Measurements from ENCODE around the gene RANBP3.
A peak's percentile ranks its signal among the peaks of the same experiment; 100 is the strongest.
"Not testable (repeated sequence)": the region's sequence is repeated elsewhere in the genome, so short reads cannot be mapped to it uniquely, and the experiment has no call there.

RANBP3 gene

DNA sequence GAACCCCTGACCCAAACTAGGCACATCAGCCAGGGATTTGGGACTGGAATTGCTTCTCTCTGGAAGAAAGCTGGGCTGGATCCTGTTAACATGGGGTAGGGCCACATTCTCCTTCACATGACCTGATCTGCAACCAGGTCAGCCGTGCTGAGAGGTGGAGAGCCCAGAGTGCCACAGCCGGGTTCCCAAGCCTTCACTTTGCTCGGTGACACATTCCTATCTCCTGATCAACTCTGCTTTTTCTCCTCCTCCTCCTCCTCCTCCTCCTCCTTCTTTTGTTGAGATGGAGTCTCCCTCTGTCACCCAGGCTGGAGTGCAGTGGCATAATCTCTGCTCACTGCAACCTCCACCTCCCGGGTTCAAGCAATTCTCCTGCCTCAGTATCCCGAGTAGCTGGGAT lies 7.9 kb upstream of the RANBP3 start:
- not testable (repeated sequence) for DNase-seq

DNA sequence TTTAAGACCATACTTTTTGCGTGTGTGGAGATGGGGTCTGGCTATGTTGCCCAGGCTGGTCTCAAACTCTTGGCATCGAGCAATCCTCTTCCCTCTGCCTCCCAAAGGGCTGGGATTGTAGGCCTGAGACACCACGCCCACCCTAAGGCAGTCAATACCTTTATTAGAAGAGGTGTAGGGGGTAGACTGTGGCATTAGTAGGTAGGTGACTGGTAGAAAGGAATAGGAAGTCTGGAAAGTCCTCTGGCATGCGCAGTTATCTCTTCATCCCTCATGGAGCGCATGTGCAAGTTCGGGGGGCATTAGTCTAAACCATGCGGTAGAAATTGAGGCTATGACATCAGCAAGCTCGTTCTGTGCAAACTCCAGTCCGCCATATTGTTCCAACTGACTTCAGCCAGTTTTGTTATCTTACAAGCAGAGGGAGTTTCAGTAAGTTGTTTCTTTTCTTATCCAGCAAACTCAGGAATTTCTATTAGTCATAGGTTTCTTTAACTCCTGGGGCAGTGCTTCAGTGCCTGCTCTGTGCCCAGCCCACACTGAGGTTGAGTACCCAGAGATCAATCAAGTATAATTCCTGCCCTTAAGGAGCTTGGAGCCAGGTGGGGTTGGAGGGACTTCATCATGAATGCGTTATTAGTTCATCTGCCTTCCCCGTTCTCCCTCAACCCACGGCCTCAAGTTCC lies 7.3 kb upstream of the RANBP3 start:
- no peak for DNase-seq

DNA sequence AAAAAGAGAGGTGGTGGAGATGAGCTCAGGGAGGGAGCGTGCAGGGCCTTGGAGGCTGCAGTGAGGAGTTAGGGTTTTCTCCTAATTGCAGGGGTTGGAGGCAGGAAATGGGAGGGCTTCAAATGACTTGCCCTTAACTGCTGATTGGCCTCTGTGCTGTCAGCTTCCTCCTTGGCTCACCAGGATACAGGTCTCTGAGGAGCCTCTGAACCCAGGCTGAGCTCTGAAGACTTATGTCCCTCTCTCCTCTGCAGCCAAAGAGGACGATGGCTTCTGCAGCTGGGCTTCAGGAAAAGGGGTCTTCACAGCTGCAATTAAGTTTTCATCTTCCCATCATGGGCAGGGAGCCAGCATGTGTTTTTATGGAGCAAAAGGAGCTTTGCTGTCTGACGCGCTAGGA lies 6.7 kb upstream of the RANBP3 start:
- DNase-seq = no peak

DNA sequence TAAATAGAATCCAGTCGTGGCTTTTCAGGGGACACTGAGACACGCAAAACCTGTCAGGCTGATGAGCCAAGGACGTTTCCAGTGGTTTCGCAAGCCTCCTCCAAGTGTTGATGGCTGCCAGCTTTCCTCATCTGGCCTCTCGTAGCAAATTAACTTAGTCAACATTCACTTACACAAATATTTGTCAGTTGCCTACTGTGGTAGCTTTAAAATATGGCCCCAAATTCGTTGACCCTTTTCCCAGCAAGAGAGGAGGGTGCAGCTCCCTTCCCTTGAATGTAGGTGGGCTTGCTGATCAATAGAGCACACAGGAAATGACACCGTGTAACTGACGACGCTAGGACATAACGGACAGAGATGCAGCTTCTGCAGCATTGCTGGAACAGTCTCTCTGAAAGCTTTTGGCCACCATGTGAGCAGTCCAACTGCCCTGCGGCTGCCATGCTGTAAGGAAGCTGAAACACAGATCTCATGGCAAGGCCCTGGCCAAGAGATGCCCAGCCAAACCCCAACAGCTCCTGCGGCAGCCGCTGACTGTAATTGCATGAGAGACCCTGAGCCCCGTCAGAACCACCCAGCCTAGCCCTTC lies 5.5 kb upstream of the RANBP3 start:
- no peak for DNase-seq

DNA sequence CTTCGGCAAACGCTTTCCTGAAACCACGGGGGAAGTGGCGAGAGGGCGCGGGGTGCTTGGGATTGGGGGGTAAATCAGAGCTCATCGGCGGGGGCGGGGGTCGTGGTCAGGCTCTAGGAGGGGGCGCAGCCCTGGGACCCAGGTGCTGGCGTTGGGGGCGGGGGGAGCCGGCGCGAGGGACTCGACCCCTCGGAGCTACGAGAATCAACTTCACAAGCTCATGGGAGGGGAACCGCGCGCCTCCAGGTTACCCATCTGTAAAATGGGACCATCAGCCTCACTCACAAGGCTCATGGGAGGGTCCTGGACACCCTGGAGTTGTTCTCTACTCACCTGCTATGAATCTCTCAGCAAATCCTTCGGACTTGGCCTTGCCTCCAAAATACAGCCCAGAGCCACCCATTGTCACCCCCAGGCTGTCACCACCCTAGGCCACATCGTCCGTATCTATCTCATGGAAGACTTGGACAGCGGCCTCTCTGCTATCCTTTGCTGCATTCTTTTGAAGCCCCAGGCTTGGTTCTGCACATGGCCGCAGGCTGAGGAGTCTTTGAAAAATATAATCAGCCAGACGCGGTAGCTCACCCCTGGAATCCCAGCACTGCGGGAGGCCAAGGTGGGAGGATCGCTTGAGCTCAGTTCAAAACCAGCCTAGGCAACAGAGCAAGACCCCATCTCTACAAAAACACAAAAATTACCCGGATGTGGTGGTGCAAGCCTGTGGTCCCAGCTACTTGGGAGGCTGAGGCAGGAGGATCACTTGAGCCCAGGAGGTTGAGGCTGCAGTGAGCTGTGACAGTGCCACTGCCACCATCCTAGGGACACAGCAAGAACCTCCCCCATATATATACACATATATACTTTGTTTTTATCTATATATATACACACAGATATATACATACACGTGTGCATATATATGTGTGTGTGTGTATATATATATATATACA lies 939 bp upstream of the RANBP3 start:
- no peak for DNase-seq

DNA sequence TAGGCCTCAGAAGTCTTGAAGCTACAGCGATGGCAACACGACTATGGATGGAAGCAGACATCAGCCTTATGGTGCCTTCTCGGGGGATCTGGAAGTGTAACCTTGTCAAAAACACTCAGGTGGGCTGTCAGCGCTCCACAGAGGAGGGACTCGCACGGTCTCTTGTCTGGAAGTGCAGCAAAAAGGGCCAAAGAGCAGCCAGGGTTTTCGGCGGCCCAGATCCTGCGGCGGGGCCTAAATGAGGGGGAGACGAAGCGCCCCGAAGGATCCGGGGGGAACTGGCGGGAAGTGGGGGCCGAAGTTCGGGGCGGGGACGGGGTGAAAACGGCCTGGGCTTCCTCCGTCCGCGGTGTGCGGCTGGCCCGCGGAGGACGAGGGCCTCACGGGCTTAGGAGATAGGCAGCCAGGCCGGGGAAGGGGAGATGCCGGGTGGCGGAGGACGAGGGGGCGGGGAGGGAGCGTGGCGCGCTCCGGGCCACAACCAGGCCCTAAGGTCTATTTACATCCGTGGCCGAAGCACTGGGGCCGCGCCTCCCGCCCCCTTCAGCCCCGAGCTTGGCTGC lies 637 bp downstream of the RANBP3 start:
- no peak for DNase-seq

DNA sequence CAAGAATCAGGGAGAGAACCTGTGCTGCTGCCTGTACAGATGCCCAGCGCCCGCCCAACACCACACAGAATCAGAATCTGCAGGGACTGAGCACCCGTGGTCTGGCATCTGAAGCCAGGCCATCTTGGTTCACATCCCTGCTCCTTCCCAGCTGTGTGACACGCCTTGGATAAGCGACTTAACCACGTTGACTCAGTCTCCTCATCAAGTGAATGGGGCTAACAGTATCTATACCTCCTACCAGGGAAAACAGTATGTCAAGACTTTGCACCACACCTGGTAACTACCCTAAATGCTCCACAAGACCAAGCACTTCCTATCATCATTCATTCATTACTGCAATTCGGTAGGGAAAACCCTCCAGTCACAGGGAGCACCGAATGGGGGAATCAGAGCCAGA lies 1.2 kb downstream of the RANBP3 start:
- no peak for DNase-seq

DNA sequence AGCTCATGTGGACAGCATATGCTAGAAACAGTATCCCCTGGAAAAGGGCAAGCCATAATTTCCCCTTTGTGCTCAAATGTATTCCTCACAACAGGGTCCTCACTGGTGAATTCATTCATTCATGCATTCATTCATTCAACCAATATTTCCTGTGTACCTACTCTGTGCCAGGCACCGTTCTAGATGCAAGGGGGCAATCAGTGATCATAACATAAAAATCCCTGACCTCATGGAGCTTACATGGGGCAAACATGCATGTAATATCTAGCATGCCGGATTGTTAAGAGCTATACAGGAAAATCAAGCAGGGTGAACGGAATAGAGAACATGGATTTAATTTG lies 2.6 kb downstream of the RANBP3 start:
- no peak for DNase-seq

DNA sequence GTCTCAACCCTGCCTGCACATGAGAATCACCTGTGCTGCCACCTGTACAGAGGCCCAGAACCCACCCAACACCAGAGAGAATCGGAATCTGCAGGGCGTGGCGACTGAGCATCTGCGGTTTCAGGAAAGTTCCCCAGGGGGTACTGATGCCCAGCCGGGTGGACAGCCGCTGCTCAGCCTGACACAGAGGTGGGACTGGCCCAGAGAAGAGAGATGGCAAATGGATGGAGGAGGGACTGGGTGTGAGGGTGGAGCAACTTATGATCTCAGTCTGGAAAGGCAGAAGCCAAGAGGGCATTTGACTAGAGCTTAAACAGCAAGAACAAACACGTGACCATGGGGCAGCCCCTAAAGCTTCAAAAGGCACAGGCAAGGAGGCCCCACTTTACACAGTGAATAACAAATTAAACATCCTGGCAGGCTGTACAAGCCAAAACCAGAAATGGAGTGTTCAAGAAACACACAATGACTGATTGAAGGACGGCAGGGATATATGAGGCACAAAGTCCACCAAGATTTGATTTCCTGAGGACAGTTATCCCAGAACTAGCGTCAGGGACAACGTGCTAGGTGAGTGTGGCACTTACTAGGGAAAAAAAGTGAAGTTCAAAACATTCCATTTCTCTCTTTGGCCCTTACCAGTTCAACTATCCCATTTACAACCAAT lies 3.1 kb downstream of the RANBP3 start:
- peak; percentile 20 for DNase-seq

DNA sequence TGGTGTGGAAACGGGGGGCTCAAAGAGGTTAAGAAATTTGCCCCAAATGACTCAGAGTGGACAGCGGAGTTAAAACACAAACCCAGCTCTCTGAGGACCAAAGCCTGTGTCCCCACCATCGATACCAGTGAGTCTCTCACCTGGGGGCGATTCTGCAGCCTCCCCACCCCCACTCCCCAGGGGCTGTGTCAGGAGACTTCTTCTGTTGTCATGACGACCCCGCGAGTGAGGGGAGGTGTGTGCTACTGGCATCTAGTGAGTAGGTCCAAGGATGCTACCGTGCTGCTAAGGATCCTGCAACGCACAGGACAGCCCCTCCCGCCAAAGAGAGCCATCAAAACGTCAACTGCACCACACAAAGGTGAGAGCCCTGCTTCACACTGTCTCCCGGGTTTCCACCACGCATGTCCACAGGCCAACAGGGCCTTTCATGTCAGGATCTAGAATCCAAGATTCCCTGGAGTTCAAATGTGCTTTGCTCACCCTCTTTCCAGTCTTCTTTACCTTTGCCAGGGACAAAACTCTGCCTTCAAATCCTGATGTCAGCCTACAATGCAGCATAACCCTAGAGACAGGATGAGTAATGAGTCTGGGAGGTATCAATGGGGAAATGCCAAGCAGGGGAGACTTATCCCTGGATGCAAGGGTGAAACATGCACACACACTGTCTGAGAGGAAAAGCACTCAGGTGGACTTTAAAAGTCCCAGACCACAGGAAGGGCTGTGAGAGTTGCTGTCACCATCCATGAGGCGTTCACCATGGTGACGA lies 3.9 kb downstream of the RANBP3 start:
- DNase-seq = no peak

DNA sequence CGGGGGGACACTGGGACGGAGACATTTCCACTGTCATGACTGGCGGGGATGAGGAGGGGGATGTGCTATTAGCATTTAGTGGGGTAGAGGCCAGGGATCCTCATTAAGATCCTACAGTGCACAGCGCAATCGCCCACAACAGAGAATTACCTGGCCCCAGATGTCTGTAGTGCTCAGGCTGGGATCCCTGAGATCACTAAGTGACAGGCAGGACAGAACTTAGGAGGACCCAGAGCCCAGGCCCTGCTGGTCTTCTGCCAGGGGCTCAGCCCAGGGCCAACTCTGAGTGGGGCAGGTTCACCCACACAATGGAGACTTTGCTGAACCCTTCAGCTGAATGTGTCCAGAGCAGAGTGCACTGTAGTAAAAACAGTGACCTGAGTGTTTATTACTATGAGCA lies 4.6 kb downstream of the RANBP3 start:
- DNase-seq = no peak

DNA sequence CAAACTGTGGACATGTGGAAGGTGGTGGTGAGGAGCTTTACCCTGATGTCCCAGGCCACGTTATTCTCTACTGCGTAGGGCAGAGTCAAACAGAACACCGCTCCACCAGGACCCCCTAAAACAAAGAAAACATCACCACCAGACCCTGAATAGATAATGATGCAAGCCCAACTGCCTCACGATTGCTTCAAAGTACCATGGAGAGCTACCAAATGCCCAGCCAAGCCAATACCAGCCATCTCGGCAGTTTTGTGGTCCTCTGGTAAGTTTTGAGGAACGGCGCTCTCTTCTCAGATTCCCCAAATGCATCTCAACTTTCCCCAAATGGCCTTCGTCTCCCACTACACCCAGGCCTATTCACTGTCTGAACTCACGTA lies 5.6 kb downstream of the RANBP3 start:
- DNase-seq = no peak

DNA sequence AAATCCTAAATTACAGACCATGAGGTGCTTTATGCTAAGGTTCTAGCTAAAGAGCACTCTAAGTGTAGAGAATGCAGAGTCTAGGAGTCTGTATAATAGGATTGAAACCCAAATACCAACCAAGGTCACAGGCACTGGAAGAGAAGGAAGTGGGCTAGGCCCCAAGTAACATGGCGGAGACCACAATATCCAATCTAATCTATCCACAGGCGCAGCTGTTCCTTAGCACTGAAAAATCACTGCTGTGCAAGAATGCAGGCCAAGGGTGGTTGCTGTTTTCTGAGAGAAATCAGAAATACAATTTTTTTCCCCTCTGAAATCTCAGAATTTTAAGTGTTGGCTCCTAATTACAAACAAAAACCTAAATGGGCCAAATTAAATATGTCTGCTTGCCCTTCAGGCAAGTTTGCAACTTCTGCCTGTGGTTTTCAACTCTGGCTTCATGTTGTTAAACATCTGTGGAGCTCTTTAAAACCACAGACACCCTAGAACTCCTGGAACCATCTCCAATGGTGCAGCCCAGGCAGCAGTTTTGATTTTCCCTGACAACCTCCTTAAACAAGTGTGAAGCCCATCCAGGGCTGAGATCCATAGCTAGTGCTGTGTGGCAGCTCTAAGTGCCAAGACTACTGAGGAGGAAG lies 6.1 kb downstream of the RANBP3 start:
- no peak for DNase-seq

DNA sequence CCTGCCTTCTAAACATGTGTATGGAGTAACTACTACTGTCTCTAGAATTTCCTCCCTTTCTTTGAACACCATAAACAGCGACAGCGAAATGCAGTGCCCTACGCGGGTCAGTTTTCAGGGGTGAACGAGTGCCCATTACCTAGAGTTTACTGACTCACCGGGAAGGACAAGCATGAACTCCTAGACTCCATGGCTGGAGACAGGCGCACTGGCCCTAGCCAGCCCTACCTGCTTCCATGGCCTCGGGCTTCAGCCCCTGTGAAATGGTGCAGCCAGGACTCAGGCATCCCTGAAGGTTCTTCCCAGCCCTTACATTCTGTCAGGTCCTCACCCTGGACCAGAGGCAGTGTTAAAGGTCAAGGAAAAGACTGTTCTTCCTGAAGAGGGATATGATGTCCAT lies 8.5 kb downstream of the RANBP3 start:
- DNase-seq = no peak

DNA sequence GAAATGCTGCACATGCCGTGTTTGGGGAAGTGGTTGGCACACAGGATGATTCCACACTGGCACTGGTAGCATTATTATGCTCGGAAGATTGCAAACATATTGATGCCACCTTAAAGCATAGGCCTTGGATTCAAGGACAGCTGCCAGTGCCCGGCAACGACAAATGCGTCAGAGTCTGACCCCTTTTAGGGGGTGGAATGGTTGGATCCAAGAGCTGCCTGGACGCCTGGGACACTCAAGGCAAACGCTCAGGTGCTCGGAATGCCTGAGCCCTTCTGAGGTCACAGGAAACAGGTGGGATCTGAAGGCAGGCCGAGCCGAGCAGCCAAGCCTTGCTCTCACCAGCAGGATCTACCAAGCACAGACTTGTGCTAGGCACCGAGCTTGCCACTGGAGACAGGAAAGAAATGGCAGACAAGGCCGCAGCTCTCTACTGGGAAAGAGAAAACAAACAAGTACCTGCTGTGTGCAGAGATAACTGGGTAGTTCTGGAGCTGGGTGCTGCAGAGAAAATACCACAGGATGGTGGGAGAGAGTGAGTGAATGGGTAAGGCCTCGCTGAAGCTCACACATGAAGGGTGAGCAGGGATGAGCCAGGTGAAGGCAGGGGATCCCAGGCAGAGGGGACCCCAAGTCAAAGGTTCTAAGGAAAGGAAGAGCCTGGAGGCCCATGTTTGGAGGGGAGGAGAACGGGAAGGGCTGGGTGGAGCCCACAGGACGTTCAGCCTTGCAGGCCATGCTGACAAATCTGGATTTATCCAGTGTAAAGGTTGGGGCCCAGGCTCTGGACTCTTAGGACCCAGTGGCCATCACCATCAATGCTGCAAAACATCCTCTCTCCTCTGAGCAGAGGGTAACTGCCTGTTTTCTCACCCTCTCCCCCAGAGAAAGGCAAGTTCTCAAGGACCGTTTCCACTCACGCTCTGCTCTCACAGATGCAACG lies 9.2 kb downstream of the RANBP3 start:
- DNase-seq = no peak

DNA sequence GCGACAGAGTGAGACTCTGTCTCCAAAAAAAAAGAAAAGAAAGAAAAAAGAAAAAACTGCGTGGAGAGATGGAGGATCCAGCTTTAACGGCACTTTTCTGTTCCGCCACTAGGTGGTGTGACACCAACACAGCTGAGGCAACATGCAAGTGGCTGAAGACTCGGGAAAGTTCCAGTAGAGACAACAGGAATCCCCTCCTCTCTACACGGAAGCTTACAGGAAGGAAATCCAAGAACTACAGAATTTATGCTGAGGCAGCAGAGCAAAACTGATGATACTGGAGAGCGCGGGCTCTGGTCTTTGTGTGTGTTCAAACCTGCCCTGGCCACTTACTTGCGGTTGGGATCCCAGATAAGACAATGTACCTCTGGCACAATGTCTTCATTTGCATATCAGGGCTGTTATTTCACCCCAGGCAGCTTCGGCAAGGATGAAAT lies 9.9 kb downstream of the RANBP3 start:
- peak; percentile 52 for DNase-seq

DNA sequence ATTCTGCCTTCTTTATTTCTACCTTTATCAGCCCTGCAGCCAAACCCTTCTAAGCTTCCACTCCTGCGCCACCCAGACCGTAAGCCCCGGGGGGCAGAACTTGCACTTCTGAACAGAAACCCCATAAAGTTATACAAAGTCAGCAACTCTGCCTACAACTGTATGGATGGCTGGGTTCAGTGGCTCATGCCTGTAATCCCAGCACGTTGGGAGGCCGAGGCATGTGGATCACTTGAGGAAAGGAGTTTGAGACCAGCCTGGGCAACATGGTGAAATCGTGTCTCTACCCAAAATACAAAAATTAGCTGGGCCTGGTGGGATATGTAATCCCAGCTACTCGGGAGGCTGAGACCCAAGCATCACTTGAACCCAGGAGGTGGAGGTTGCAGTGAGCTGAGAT lies 10.4 kb downstream of the RANBP3 start:
- no peak for DNase-seq

DNA sequence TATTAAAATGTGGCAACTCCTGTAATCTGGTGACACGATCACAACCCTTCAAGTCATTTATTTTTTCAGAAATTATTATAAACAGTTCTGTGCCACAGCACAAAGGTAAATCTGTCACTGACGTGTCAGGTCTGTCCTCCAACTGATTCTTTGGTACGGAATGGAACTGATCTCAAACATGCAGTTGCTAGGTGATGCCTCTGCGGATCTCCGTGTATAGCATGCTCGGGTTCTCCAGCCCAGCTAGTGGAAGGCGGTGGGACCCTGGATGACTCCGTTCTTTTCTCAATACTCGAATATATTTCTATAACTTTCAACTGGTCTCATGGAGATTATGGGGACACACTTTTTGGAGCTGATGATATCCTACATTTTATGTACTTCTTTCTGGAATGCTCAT lies 11.0 kb downstream of the RANBP3 start:
- no peak for DNase-seq

DNA sequence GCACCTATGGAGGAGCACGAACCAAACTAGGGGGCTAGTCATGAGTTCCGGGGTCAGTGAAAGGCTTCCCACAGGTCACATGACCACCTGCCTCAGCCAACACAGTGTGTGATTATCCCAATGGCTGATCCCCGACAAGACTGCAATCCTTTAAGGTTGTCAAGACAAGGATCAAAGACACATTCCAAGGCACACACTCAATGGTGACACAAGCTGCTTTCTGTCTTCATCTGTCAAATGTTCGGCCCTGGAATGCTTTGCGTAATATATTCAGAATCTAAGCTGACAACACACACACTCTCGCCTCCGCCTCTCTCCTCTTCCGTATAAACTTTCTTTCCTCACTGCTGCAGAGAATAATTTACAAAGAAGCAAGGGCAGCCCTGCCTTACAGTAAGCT lies 11.7 kb downstream of the RANBP3 start:
- no peak for DNase-seq

DNA sequence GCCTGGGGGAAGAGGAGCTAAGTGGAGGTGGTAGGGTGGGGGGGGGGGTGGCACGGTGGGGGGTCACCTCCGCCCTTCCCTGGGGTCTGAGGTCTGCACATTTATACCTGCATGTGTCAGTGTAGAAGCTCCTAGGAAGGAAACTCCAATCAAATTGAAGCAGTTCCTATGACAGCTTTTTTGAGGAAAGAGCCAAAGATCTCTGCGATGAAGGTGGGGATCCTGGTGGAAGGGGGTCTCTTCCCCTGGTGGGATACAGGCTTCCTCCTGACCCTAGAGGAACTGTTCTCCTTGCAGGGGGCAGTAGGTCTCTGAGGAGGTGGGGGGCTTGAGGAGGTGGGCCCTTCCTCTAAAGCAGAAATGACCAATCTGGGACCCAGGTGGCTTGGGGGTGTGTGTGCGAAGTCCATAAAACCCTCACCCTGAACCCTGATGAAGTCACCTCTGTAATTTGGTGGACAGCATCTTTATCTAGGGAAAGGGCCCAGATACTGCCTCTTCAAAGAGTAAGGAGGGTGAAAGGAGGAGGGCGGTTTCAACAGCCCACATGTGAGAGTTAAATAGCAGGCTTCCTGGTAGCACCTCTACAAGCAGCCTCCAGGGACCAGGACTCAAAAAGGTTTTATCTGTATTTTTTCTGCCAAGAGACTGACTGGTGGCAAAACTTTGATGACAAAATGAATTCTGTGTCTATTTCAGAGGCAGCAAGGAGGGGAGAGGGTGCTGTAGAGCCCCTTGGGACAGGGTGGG lies 12.9 kb downstream of the RANBP3 start:
- no peak for DNase-seq
